Measurements from ENCODE around the gene TLR5. TPM values are rescaled to one million over a fixed set of nuclear protein-coding genes. Genes with fewer than 3 reads are reported as not detected.

The TLR5 gene
- total RNA-seq, 1 experiment from 2014 or later = 2.5 TPM

GRCh38 chr1:223143537-223144248 lies 645 bp upstream of the TLR5 start:
- H3F3A ChIP-seq (ENCODE audit: insufficient read depth, low read depth) = no peaks in the 10 kb centered on the region
- no peak for TF ChIP-seq EZH2 (IDR thresholded peaks at IDR 0.05; ENCODE audit: low read depth)
- no peaks in the 10 kb centered on the region for H3K9me3 ChIP-seq (ENCODE audit: insufficient read depth, low read depth)
- ChIA-PET POLR2A (ENCODE audit: unreplicated experiment) (interaction anchor here (0.6 kb wide), 1 partner anchor 479 kb away, joined by 6 read pairs; no protein-coding TSS in a partner anchor), CTCF (interaction anchor here (0.6 to 1.7 kb wide), 2 partner anchors 10 to 540 kb away, joined by 3 to 25 read pairs; no protein-coding TSS in a partner anchor)
- H3K9me2 ChIP-seq (ENCODE audit: insufficient read depth) = no peaks in the 10 kb centered on the region; the same call in 1 of the 2 replicates
- BruUV-seq (replicated peaks) = no TSS peak
- peaks cover 17% of the 10 kb centered on the region for H3K4me1 ChIP-seq (replicated peaks; ENCODE audit: insufficient read depth)
- intact Hi-C loops (cut with micrococcal nuclease; ENCODE audit: unreplicated experiment) = loop anchor here (1.0 to 5.0 kb wide), 2 partner anchors 34 to 87 kb away; no protein-coding TSS in a partner anchor
- H3K27ac ChIP-seq = no peak overlapping the region
- H3K27me3 ChIP-seq (ENCODE audit: insufficient read depth, low read depth) = no peaks in the 10 kb centered on the region
- H3K36me3 ChIP-seq (ENCODE audit: low read depth) = no peaks in the 10 kb centered on the region
- H3K79me2 ChIP-seq (ENCODE audit: low read depth) = no peaks in the 10 kb centered on the region
- peak in 1 of 2 experiments; percentile 53 for DNase-seq
- H3K4me3 ChIP-seq = peak overlapping the region; percentile 61
- H4K20me1 ChIP-seq (ENCODE audit: insufficient read depth) = no peaks in the 10 kb centered on the region
- H2AFZ ChIP-seq = peak overlapping the region; percentile 82
- peak overlapping the region; percentile 67 for H3K4me2 ChIP-seq

DNA sequence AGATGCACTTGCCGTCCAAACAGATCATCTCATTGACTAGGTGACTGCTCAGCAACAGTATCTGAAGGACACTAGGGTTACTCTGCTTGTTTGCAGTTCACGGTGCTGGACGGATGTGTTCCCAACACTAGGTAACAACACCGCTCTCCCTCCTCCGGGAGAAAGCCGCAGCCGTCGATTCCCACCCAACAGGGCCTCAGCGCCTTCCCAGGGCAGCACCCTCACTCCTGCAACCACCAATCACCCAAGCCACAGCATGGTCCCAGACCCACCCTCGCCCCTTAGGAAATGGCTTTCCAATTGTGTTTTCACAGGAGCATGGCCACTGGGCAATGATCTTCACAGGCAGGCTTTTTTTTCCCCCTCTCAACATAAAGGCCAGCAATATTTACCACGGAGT lies 779 bp downstream of the TLR5 start:
- no peak for DNase-seq
- TF ChIP-seq CTCF (conservative IDR thresholded peaks at IDR 0.05) (no peak), EZH2 (IDR thresholded peaks at IDR 0.05; ENCODE audit: low read depth) (no peak)
- no peak overlapping the region for H3K27ac ChIP-seq
- peaks cover 22% of the 10 kb centered on the region for H3K4me1 ChIP-seq (replicated peaks; ENCODE audit: insufficient read depth)
- H3F3A ChIP-seq (ENCODE audit: insufficient read depth, low read depth) = no peaks in the 10 kb centered on the region
- intact Hi-C loops (cut with micrococcal nuclease; ENCODE audit: unreplicated experiment) = loop anchor here (5.0 kb wide), 1 partner anchor 35 kb away; no protein-coding TSS in a partner anchor
- H3K79me2 ChIP-seq (ENCODE audit: low read depth) = no peaks in the 10 kb centered on the region
- peak overlapping the region; percentile 82 for H2AFZ ChIP-seq
- H3K36me3 ChIP-seq (ENCODE audit: low read depth) = no peaks in the 10 kb centered on the region
- peak overlapping the region; percentile 67 for H3K4me2 ChIP-seq
- ChIA-PET CTCF (interaction anchor here (0.6 kb wide), 1 partner anchor 52 kb away, joined by 4 read pairs; no protein-coding TSS in a partner anchor), POLR2A (ENCODE audit: unreplicated experiment) (interaction anchor here (0.6 kb wide), 1 partner anchor 110 kb away, joined by 6 read pairs; no protein-coding TSS in a partner anchor)
- H3K27me3 ChIP-seq (ENCODE audit: insufficient read depth, low read depth) = no peaks in the 10 kb centered on the region
- H3K4me3 ChIP-seq = peak overlapping the region; percentile 61
- H4K20me1 ChIP-seq (ENCODE audit: insufficient read depth) = no peaks in the 10 kb centered on the region
- no peaks in the 10 kb centered on the region; the same call in 1 of the 2 replicates for H3K9me2 ChIP-seq (ENCODE audit: insufficient read depth)
- no TSS peak for BruUV-seq (replicated peaks)
- no peaks in the 10 kb centered on the region for H3K9me3 ChIP-seq (ENCODE audit: insufficient read depth, low read depth)

GRCh38 chr1:223140611-223141405 lies 2.2 kb downstream of the TLR5 start:
- H3K9me2 ChIP-seq (ENCODE audit: insufficient read depth) = no peaks in the 10 kb centered on the region
- no peaks in the 10 kb centered on the region for H3K9me3 ChIP-seq (ENCODE audit: insufficient read depth, low read depth)
- no peaks in the 10 kb centered on the region for H3K36me3 ChIP-seq (ENCODE audit: low read depth)
- H4K20me1 ChIP-seq (ENCODE audit: insufficient read depth) = no peaks in the 10 kb centered on the region
- H3K4me2 ChIP-seq = no peak overlapping the region
- peaks cover 31% of the 10 kb centered on the region for H3K4me1 ChIP-seq (replicated peaks; ENCODE audit: insufficient read depth)
- H3K4me3 ChIP-seq = no peak overlapping the region
- CTCF ChIA-PET = interaction anchor here (0.5 to 1.0 kb wide), 3 partner anchors 89 to 555 kb away, joined by 3 to 6 read pairs (median 3); no protein-coding TSS in a partner anchor
- intact Hi-C loops (cut with micrococcal nuclease; ENCODE audit: unreplicated experiment) = loop anchor here (5.0 kb wide), 1 partner anchor 36 kb away; no protein-coding TSS in a partner anchor
- TF ChIP-seq CTCF (conservative IDR thresholded peaks at IDR 0.05) (no peak), EZH2 (IDR thresholded peaks at IDR 0.05; ENCODE audit: low read depth) (no peak)
- no peaks in the 10 kb centered on the region for H3F3A ChIP-seq (ENCODE audit: insufficient read depth, low read depth)
- DNase-seq = peak in 1 of 2 experiments; percentile 33
- BruUV-seq (replicated peaks) = no TSS peak
- H3K27me3 ChIP-seq (ENCODE audit: insufficient read depth, low read depth) = no peaks in the 10 kb centered on the region
- POLR2A ChIA-PET (ENCODE audit: unreplicated experiment) = interaction anchor here (0.6 kb wide), 3 partner anchors 9 to 1314 kb away, joined by 3 to 4 read pairs (median 3); no protein-coding TSS in a partner anchor
- H2AFZ ChIP-seq = no peak overlapping the region
- H3K79me2 ChIP-seq (ENCODE audit: low read depth) = no peaks in the 10 kb centered on the region
- no peak overlapping the region for H3K27ac ChIP-seq
